K562 (cell line): Measurements from ENCODE around the gene VPS37B. TPM values are rescaled to one million over a fixed set of nuclear protein-coding genes. Genes with fewer than 3 reads are reported as not detected.
A peak's percentile ranks its signal among the peaks of the same experiment; 100 is the strongest.

Source experiments
- ADNP ChIP-seq: fragments of 200-800 bp; sonication (Bioruptor generic); IDR thresholded peaks from 2 replicates; pipeline ENCODE4 v1.6.1; 2016; ENCODE audit warnings: missing genetic modification characterization, missing compliant biosample characterization
- BCOR ChIP-seq: fragments of 450-650 bp; IDR thresholded peaks from 2 replicates; pipeline ENCODE4 v1.6.1; 2016
- EP300 ChIP-seq: IDR thresholded peaks from 2 replicates; pipeline ENCODE4 v1.6.1; 2012; ENCODE audit warnings: low read length, improper control_type of control experiment
- EP400 ChIP-seq: fragments of 450-650 bp; IDR thresholded peaks from 2 replicates; pipeline ENCODE4 v1.6.1; 2017; ENCODE audit warnings: antibody characterized with exemption, mild to moderate bottlenecking, moderate library complexity
- FOXK2 ChIP-seq, 2 experiments: fragments of 450-650 bp; IDR thresholded peaks in 1 of 2; conservative IDR thresholded peaks in 1 of 2; 2 replicates each; pipeline ENCODE4 v1.6.1; 2016; ENCODE audit warnings: low read depth in 2 of 2, mild to moderate bottlenecking in 1 of 2
- GTF3C2 ChIP-seq: IDR thresholded peaks from 3 replicates; pipeline ENCODE4 v1.6.1; 2011; ENCODE audit warnings: borderline replicate concordance, mild to moderate bottlenecking, moderate library complexity; ENCODE audit not compliant: insufficient read length; ENCODE audit errors: extremely low read depth
- HBP1 ChIP-seq: fragments of 450-650 bp; formaldehyde crosslinking; IDR thresholded peaks from 2 replicates; pipeline ENCODE4 v1.4.0; 2022; ENCODE audit warnings: missing genetic modification characterization
- HDGF ChIP-seq: fragments of 450-650 bp; IDR thresholded peaks from 2 replicates; pipeline ENCODE4 v1.6.1; 2016
- KAT8 ChIP-seq: fragments of 450-650 bp; IDR thresholded peaks from 2 replicates; pipeline ENCODE4 v1.6.1; 2016; ENCODE audit warnings: low read depth, mild to moderate bottlenecking
- KDM4B ChIP-seq, 2 experiments: fragments of 450-650 bp in 1 of 2; sonication (generic) in 1 of 2; IDR thresholded peaks; 2 replicates each; pipeline ENCODE4 v1.6.1; 2016 to 2017; ENCODE audit warnings: borderline replicate concordance in 2 of 2, antibody characterized with exemption in 1 of 2, low read depth in 1 of 2, mild to moderate bottlenecking in 1 of 2
- MCM5 ChIP-seq: fragments of 450-650 bp; IDR thresholded peaks from 2 replicates; pipeline ENCODE4 v1.6.1; 2016; ENCODE audit warnings: low read depth
- MEF2A ChIP-seq: IDR thresholded peaks from 2 replicates; pipeline ENCODE4 v1.6.1; 2011; ENCODE audit warnings: low read depth, mild to moderate bottlenecking, low read length, moderate library complexity; ENCODE audit not compliant: control insufficient read depth
- MITF ChIP-seq: IDR thresholded peaks from 2 replicates; pipeline ENCODE4 v1.6.1; 2014; ENCODE audit warnings: antibody characterized with exemption
- SNIP1 ChIP-seq: fragments of 450-650 bp; IDR thresholded peaks from 2 replicates; pipeline ENCODE4 v1.7.1; 2017; ENCODE audit warnings: low read depth, mild to moderate bottlenecking
- SRSF7 ChIP-seq: fragments of 200-400 bp; formaldehyde crosslinking; optimal IDR thresholded peaks from 2 replicates; pipeline ENCODE3; 2017; ENCODE audit warnings: mild to moderate bottlenecking, low read depth, low read length
- TCF3 ChIP-seq: sonication (generic); formaldehyde crosslinking; IDR thresholded peaks from 2 replicates; pipeline ENCODE4 v1.4.0; 2020; ENCODE audit warnings: mild to moderate bottlenecking, missing genetic modification reagents
- ZNF274 ChIP-seq: IDR thresholded peaks from 2 replicates; pipeline ENCODE4 v1.6.1; 2011; ENCODE audit warnings: low read depth, mild to moderate bottlenecking, low read length, moderate library complexity, borderline replicate concordance
- ZNF280A ChIP-seq: fragments of 450-650 bp; IDR thresholded peaks from 2 replicates; pipeline ENCODE4 v1.6.1; 2018; ENCODE audit warnings: mild to moderate bottlenecking, low read depth; ENCODE audit not compliant: partially characterized antibody
- ZNF311 ChIP-seq: fragments of 250-450 bp; sonication (Bioruptor Pico); IDR thresholded peaks from 2 replicates; pipeline ENCODE4 v1.4.0; 2020; ENCODE audit warnings: mild to moderate bottlenecking, moderate library complexity
- ZNF398 ChIP-seq: fragments of 250-450 bp; sonication (Bioruptor Pico); IDR thresholded peaks from 2 replicates; pipeline ENCODE4 v1.8.0; 2021; ENCODE audit warnings: moderate library complexity, mild to moderate bottlenecking, inconsistent platforms
- ZNF408 ChIP-seq: fragments of 250-450 bp; sonication (Bioruptor Pico); IDR thresholded peaks from 2 replicates; pipeline ENCODE4 v1.4.0; 2020; ENCODE audit warnings: low read depth, mild to moderate bottlenecking, moderate library complexity
- polyA plus RNA-seq, 8 experiments: library from polyadenylated mRNA; depleted of rRNA in 4 of 8; stranded (reverse) in 5 of 8; unstranded in 3 of 8; fragments of >200 nt; fragmentation: Nextera tagmentation in 2 of 8; fragmentation: Illumina TruSeq in 1 of 8; extraction: Ambion mirVana in 2 of 8; extraction: Trizol in 1 of 8; gene quantifications; 2 replicates each; pipeline versions ENCODE4 v1.2.1 to v1.2.3, GENCODE V29; 2011 to 2014; ENCODE audit warnings: inconsistent platforms in 1 of 8, missing spikeins in 1 of 8
- total RNA-seq, 7 experiments: library from RNA; depleted of rRNA in 6 of 7; stranded (reverse); fragments of >200 nt in 6 of 7; fragmentation: Illumina TruSeq in 2 of 7; extraction: Trizol in 2 of 7; gene quantifications; 2 replicates each; pipeline versions ENCODE4 v1.2.1 to v1.2.3, GENCODE V29; 2011 to 2021; ENCODE audit warnings: low replicate concordance in 1 of 7

VPS37B gene
- total and polyA plus RNA-seq, 9 of the 15 experiments (the other 6 are each of a cell fraction or from before 2014, with no cell fraction given) = 0.28 to 37.4 (median 17.9) TPM

GRCh38 chr12:122896662-122897061 is 738 bp upstream of the VPS37B start (continued):
- TF ChIP-seq MITF (no peak), SRSF7 (no peak), HDGF (0 out of 2 replicates have a peak, but pooled peaks have one; percentile 46), EP400 (no peak), ZNF408 (CRISPR knock-in tag) (no peak), KDM4B (IDR thresholded peaks at IDR 0.05; ENCODE audit: borderline replicate concordance in 2 of 2, low read depth in 1 of 2) (no peak), HBP1 (CRISPR knock-in tag) (no peak), KAT8 (no peak), ZNF398 (CRISPR knock-in tag) (no peak), SNIP1 (no peak), ZNF311 (CRISPR knock-in tag) (no peak), ZNF274 (no peak), ADNP (peak; percentile 49), TCF3 (CRISPR knock-in tag) (no peak), EP300 (no peak), BCOR (peak; percentile 78), ZNF280A (no peak), MEF2A (no peak), GTF3C2 (no peak), FOXK2 (conservative IDR thresholded peaks at IDR 0.05 in 1 of 2, IDR thresholded peaks at IDR 0.05 in 1 of 2; ENCODE audit: low read depth in 2 of 2) (0 out of 4 replicates have a peak, but pooled peaks of 1 of the 2 experiments have one; percentile 0), MCM5 (no peak)
